C1 segment of cervical spinal cord (tissue), 14 donors: ENCODE results near the gene WASHC4.

ENCODE experiments used
- DNase-seq, 14 donors: peaks; one replicate each; lab custom pipeline; 2025; lab: John Stamatoyannopoulos, UW

Gene WASHC4, protein sequence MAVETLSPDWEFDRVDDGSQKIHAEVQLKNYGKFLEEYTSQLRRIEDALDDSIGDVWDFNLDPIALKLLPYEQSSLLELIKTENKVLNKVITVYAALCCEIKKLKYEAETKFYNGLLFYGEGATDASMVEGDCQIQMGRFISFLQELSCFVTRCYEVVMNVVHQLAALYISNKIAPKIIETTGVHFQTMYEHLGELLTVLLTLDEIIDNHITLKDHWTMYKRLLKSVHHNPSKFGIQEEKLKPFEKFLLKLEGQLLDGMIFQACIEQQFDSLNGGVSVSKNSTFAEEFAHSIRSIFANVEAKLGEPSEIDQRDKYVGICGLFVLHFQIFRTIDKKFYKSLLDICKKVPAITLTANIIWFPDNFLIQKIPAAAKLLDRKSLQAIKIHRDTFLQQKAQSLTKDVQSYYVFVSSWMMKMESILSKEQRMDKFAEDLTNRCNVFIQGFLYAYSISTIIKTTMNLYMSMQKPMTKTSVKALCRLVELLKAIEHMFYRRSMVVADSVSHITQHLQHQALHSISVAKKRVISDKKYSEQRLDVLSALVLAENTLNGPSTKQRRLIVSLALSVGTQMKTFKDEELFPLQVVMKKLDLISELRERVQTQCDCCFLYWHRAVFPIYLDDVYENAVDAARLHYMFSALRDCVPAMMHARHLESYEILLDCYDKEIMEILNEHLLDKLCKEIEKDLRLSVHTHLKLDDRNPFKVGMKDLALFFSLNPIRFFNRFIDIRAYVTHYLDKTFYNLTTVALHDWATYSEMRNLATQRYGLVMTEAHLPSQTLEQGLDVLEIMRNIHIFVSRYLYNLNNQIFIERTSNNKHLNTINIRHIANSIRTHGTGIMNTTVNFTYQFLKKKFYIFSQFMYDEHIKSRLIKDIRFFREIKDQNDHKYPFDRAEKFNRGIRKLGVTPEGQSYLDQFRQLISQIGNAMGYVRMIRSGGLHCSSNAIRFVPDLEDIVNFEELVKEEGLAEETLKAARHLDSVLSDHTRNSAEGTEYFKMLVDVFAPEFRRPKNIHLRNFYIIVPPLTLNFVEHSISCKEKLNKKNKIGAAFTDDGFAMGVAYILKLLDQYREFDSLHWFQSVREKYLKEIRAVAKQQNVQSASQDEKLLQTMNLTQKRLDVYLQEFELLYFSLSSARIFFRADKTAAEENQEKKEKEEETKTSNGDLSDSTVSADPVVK

DNA sequence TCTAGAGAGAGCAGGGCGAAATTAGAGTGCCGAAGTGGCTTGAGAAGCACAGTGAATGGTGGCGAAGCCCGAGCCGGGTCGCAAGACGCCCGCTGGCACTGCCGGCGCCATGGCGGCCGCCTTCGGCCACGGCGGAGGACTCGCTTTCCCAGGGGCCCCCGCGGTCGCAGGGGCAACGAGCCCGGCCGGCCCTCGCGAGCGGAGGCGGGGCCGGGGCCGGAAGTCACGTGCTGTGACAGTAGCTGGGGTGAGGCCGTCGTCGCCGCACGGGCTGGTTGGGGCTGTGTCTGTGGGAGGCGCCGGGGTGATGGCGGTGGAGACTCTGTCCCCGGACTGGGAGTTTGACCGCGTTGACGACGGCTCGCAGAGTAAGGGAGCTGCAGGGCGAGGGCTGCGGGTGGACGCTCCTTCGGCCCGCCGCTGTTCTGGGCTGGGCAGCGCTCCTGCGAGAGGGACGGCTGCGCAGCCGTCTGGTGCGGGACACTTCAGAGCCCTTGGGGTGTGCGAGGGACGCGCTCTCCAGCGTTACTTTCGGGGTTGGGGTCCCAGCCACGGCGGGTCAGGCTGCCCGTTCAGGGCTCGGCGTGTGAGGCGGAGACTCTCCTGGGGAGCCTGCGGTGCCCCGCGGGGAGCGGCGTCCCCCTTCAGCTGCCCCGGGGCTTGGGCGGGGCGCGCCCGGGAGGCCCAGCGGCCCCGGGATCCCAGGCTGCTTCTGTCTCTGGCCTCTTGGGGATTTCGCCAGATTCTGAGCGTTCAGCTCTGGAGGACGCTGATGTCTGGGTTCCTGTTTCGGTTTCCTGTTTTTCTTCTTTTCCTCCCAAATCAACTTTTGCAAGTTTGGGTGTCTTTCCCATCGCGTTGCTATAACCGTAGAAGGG, at the start of gene WASHC4:
Gene WASHC4, plus strand, starts transcription at position 238 of the 878 bp plus-strand sequence. Its CDS starts 70 bp downstream, at position 308.
- peak; percentile 74 to 97 (median 93) for DNase-seq

DNA sequence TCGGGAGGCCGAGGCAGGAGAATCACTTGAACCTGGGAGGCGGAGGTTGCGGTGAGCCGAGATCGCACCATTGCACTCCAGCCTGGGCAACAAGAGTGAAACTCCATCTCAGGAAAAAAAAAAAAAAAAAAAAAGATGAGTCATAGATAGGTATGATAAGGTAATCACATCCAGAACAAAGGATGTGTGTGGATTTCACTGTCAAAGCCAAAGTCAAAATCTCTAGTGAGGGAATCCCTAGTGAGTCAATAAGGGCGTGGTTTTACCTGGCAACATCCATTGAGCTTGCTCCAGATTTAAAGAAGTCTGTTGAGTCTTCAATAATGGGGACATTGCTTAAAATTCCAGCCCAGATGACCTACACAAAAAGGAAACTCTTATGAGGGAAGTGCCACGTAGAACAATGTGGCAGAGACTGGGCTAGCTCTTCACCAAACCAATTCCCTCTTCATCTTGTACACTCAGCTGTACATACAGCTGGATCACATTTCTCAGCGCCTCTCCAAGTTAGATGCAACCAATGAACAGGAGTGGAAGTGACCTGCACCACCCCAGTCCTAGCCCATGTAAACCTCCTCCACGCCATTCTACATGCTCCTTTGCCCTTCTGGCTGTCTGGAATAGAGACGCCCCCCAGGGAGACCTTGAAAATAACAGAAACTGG, 46.7 kb upstream of the WASHC4 start:
- no peak for DNase-seq

DNA sequence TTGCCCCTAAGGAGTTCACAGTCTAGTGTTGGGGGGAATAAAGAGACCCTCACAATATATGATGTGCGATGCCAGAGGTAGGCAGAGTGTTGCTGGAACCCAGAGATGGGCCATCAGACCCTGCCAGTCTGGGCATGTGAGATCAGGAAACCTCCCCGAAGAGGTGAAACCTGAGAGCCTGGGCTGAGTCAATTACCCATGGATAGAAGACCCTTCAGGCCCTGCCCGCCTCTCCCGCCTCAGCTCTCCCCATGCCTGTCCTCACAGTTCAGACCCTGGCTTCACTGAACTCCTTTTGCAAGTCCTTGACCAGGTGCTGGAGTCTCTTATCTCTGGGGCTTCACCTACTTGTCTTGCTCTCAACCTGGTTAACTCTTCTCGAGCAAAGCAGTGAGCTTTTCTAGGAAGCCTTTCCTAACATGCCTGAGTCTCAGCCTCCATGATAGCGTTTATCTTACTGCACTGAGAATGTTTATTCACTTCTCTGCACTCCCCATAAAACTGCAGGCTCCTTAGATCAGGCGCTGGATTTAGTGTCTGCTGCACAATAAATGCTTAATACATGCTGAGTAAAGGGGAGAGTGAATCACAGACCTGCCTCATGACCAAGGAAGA, 42.9 kb upstream of the WASHC4 start:
- no peak for DNase-seq

DNA sequence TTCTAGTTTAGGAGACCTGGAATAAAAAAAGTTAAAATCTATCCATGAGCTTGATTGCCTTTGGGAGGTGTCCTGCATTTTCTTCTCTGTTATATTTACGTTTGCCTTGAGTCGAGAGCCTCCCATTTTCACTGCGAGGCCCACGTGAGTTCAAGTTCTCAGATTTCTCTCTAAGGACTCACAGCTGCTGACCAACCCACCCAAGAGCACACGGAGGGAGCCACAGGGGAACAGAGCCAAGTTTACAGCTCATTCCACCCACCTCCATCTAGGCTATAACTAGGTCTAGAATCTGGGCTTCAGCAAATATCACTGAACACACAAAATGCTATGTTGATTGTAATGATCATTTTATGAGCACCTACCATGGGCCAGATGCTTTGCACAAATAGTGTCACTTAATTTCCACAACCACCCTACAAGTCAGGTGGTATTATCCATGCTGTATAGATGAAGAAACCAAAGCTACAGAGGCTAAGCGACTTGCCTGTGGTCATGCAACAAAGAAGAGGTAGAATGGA, 40.0 kb upstream of the WASHC4 start:
- DNase-seq: no peak

DNA sequence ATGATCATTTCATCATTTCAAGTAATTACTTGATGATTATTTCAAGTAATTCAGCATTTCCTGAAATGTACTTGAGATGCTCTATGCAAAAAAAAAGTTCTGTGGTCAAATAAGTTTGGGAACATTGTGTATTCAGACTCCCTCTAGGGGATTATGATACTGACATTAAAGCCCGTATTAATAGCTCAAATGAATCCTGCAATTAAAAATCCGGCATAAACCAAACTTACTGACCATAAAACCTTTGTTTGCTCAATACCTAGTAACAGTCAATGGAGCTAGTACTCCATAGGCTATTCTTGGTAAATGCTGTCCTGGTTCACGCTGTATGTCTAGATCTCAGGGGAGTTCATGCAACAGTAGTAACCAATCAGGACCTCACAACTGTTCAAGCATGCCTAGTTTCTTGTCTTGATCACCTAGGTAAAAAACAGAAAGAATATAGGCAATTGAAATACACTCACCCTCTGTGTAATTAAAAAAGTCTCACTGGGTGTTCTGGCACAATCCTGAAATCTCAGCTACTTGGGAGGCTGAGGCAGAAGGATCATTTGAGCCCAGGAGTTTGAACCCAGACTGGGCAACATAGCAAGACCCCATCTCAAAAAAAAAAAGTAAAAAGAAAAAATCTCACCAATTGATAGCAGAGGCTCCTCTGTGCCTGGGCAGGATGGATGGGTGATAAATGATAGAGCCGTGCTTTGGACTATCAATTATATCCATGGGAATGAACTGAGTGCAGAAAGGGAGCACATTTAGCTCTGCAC, 37.4 kb upstream of the WASHC4 start:
- DNase-seq: no peak

DNA sequence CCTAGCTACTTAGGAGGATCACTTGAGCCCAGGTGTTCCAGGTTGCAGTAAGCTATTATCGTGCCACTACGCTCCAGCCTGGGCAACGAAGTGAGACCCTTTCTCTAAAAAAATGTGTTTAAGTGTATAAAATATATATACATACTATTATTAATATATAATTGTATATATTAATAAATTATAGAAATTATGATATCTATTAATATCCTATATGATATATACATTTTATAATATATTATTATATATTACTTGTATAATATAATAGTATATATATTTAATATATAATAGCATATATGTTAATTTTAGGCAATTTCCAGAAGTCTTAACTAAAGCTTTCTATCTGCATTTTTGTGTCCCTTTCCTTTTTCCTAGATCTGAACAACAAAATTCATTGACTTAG, 35.5 kb upstream of the WASHC4 start:
- no peak for DNase-seq

DNA sequence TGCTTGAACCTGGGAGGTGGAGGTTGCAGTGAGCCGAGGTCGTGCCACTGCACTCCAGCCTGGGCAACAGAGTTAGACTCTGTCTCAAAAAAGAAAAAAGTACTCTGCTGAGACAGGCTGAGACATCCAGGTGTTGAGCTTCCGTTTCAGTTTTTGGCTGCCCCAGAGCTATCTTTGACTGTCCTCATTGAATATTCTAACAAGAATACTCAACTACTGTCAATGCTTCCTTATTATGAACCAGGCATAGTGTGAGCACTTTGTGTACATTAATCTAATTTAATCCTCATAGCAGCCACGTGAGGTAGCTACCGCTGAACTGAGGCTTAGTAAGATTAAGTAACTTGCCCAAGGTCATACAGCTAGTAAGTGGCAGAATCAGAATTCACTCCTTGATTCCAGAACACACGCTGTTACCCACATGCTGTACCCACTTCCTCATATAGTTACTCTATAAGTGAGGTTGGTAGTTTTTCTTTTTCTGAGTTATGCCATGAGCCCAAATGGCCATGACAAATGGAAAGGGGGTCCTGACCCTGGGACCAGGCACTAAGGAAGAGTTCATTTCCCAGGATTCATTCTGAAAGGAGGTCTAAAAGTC, 34.5 kb upstream of the WASHC4 start:
- DNase-seq: no peak

DNA sequence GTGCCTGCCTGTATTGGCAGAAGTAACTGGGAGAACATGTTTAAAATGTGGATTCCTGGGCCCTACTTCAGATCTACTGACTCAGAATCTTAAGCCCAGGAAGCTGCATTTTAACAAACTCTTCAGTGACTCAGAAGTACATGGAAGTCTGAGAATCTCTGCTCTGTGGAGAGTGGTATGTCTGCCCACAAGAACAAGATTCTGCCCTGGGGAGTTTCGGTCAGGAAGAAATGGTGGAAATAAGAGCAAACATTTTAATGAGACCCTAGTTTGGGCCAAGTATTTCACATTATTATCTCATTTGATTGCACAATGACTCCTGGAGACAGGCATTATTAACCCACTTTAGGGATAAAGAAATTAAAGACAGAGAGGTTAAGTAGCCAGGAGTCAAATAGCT, 31.4 kb upstream of the WASHC4 start:
- no peak for DNase-seq

DNA sequence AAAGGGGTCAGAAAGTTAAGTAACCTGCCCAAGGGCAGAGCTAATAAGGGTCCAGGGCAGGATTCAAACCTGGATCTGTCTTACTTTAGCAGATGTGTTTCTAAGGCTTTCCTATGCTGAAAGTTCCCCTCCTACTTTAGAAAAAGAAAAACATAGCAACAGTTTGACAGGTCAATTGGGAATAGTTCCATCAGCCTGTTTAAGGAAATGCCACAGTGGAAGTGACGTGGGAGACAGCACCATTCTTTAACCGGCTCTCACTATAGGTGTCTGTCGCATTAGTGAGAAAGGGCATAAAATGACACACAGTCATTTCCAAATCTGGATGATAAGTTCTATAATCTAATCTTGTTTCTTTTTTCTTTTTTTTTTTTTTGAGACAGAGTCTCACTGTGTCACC, 30.6 kb upstream of the WASHC4 start:
- DNase-seq: no peak

DNA sequence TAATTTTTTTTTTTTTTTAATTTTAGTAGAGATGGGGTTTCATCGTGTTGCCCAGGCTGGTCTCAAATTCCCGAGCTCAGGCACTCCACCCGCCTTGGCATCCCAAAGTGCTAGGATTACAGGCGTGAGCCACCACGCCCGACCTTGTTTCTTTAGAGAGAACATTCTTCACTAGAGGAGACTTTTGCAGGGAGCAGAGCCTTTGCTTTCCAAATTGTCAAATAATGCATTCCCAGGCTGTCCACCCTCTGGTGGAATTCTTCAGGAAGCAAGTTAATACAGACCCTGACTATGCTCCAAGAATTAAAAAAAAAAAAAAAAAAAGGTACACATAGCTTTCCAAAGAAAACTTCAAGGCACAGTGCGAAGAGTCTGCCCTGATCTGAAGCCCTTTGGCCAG, 30.1 kb upstream of the WASHC4 start:
- DNase-seq: no peak

DNA sequence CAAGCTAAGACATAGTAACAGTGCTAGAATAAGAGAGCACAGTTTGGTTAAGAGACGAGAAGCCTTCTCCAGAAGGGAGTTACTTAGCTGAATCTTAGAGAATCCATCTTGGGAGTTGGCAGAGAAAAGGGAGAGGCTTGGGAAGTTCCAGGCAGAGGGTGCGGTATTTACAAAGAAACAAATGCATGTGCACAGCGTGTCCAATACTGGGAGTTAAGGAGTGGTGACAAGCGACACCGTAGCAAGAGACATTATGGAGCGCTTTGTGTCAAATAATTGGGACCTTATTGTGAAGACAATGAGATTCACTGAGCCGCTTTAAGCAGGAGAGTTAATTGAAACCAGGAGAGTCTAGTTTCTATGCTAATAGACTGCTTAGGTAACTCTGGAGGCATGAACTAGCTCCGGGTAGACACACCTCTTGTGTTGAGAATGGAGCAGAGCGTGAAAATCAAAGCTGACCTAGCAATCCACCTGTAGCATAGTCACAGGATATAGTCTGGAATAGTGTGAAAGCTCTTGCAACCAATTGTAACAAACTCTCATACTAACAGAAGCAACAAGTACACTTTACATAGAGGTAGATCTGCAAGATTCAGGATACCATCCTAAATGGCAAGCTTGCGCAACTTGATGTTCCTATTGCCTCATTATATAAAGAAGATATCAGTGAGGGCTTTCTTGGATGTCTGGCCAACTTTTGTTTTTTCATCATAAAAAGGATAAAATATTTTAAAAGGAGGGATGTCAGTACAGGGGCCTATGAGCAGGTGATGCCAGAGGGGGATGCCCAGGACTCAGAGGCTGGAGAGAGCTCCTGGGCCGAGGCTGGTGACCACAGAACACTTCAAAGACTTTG, 28.6 kb upstream of the WASHC4 start:
- DNase-seq: no peak

DNA sequence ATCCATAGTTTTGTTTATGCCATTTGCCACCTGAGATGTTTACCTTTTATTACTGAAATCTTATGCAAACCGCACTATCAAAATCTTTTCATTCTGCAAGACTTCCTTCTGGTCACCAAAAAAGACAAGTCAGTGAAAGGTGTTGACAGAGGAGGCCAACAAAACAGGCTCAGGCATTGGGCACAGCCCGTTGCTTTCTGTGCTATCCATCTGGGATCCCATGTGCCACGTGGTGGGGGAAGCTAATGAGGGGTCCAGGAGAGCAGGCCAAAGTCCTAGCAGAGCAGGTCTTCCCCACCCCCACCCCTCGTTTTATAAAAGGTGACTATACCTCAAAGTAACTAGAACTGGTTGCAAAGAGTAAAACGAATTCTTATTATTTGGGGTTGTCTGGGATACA, 24.5 kb upstream of the WASHC4 start:
- peak in 1 of 14 donors; percentile 9 for DNase-seq

DNA sequence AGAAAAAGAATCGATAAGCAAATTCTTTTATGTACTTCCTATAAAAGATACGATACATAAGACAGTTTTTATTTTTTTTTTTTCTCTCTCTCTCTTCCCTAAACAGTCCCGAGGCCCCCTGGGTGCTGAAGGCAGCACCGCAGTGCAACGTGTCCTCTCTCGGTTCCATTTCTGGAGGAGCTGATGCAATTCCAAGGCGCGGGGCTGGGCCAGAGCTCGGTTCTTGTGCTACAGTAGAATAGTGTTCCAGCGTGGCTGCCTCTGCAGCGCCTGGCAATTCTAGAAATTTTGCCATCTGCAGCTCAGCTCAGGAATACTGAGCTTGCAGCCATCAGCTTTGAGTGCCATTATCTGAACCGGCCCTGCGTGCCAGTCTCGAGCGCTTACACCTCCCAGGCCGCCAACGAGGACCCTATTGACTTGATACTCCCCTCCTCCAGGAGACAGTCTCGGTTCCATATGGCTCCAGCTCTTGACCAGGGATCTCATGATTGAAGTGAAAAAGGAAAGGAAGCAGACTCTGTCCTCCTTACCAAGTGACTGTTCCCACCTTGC, 23.9 kb upstream of the WASHC4 start:
- peak in 10 of 14 donors; percentile 15 to 82 (median 29) for DNase-seq

DNA sequence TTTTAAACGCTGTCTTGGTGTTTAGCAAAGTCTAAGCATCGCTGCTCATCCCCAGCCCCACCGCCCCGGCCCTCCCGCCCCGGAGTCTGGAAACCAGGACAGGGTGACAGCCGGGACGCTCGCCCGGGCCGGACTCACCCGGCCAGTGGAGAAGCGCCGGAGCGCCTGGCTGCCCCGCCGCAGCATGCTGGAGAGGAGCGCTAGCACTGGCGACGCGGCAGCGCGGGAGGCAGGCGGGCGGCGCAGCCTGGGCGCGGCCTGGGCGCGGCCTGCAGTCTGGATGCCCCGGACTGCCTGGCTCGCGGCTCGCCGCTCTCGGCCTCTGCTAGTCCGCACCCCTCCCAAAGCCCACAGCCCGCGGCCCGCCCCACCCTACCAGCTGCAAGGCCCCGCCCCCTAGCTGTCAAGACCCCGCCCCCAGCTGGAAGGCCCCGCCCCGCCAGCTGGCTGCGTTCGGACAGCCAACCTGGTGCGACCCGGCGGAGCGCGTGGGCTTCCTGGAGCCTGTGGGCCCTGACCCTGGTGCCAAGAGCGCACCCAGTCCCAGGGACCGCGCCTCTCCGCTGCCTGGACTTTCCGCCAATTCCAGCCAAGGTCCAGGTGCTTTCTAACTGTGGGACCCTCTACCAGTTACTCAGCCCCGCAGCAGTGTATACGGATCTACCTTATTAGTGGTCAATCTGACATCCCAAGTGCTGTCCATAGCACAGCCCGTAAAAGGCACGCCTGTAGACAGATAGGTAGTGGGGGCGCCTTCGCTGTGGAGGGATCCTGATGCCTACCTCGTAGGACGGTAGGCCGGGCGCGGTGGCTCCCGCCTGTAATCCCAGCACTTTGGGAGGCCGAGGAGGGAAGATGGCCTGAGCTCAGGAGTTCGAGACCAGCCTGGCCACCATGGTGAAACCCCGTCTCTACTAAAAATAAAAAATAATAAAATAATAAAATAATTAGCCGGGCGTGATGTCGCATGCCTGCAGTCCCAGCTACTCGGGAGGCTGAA, 23.0 kb upstream of the WASHC4 start, which contains the start of gene ALDH1L2:
Gene ALDH1L2, minus strand, starts transcription at position 208 of the 1,000 bp plus-strand sequence. Its CDS starts 22 bp downstream, at position 186.
- DNase-seq: peak; percentile 19 to 81 (median 52)

DNA sequence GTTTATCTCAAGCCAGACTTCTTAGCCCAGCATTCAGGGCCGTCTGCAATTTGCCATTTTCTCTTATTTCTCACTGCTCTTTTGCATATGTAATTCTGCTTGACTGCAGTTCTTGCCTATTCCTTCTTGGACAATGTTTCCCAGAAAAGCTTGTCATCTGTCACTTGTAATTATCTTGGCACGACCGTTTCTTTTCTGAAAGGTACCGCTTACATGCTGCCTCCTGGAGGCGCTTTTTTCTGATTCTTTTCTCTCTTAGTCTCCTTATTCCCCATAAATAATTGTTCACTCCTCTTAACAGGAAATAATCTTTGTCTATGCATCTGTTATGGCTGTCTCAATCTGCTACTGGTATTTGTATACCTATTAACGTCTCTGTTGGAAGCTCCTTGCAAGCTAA, 22.0 kb upstream of the WASHC4 start:
- peak in 1 of 14 donors; percentile 30 for DNase-seq

DNA sequence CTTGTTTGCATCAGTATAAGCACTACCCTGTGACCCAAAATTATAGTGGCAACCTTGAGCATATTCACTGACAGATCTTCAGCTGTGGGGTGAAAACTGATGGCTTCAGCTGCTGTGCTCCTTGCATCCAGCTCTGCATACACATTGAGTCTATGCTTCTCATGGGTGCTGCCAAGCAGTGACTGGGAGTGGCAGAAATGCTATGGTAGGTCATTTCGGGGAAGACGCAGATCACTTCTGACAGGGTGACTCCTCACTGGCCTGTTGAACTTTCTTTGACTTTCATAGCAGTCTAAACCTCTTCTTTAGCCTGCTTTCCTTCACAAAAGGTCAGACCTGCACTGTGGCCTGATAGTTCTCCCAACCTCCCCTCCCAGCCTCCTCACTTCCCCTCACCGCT, 17.7 kb upstream of the WASHC4 start:
- DNase-seq: no peak
